Thyroid gland (tissue), 4 donors: Measurements from ENCODE around the gene CPNE9.

Experiments
- POLR2A ChIP-seq, 2 donors: fragments of 450-650 bp; IDR thresholded peaks; one replicate each; pipeline ENCODE4 v1.6.1; 2017; ENCODE audit warnings: antibody characterized with exemption in 2 of 2, mild to moderate bottlenecking in 2 of 2, moderate library complexity in 1 of 2
- TF ChIP-seq, protein P1 (sequence below), 6 experiments: fragments of 200-600 bp in 3 of 6; fragments of 450-650 bp in 3 of 6; sonication (generic) in 3 of 6; IDR thresholded peaks; one replicate each; pipeline ENCODE4 v1.5.1; 2016 to 2019; ENCODE audit warnings: antibody characterized with exemption in 6 of 6, mild to moderate bottlenecking in 2 of 6, inconsistent platforms in 1 of 6, moderate library complexity in 1 of 6

DNA sequence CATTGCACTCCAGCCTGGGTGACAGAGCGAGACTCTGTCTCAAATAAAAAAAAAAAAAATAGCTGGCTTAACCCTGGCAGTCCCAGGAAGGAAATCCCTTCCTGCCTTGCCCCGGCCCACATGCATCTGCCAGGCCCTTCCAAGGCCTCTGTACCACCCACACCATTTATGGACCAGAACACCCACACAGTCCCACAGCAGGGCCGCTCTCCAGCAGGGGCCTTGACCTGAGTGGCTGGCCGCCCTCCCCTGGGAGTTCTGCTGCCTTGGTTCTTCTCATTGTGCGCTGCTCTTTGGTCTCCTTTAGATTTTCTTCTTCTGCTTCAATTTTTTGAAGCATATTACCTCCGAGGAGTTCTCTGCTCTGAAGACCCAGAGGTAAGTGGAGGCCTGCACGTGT, 16.1 kb upstream of the CPNE9 start:
- TF ChIP-seq, protein P1, sequence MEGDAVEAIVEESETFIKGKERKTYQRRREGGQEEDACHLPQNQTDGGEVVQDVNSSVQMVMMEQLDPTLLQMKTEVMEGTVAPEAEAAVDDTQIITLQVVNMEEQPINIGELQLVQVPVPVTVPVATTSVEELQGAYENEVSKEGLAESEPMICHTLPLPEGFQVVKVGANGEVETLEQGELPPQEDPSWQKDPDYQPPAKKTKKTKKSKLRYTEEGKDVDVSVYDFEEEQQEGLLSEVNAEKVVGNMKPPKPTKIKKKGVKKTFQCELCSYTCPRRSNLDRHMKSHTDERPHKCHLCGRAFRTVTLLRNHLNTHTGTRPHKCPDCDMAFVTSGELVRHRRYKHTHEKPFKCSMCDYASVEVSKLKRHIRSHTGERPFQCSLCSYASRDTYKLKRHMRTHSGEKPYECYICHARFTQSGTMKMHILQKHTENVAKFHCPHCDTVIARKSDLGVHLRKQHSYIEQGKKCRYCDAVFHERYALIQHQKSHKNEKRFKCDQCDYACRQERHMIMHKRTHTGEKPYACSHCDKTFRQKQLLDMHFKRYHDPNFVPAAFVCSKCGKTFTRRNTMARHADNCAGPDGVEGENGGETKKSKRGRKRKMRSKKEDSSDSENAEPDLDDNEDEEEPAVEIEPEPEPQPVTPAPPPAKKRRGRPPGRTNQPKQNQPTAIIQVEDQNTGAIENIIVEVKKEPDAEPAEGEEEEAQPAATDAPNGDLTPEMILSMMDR (IDR thresholded peaks at IDR 0.05) = no peak
- no peak for TF ChIP-seq POLR2A (IDR thresholded peaks at IDR 0.05)
